HG03342 (cell line): Measurements from ENCODE around the gene NOD2.

ENCODE experiments used
- ATAC-seq: cut with Tn5 transposase; IDR thresholded peaks from one replicate; pipeline ENCODE4 v1.9.1; 2021; ENCODE audit warnings: mild to moderate bottlenecking, moderate library complexity; ENCODE audit not compliant: unreplicated experiment

Gene NOD2

DNA sequence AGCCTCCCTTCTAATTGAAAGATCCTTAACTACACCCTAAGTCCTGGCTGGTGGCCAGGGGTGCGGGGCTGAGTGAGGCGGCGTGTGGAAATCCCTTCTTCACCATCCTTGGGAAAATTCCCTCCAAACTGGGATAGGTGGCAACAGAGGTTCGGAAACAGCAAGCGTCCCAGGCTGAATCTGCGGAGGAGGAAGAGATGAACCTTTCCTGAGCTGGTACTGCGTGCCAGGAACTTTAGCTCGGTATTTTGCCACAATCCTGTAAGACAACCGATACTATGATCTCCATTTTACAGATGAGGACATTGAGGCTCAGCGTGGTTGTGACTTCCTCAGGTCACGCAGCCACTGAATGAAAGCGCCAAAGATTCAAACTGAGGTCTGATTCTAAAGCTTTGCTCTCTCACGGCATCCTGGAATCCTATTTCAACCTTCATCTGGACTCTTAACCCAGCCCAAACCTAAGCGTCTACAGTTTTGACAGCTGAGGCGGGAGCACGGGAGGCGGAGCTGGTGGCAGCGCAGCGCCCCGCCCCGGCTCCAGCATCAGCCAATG, 47.9 kb downstream of the NOD2 start:
- ATAC-seq: no peak

DNA sequence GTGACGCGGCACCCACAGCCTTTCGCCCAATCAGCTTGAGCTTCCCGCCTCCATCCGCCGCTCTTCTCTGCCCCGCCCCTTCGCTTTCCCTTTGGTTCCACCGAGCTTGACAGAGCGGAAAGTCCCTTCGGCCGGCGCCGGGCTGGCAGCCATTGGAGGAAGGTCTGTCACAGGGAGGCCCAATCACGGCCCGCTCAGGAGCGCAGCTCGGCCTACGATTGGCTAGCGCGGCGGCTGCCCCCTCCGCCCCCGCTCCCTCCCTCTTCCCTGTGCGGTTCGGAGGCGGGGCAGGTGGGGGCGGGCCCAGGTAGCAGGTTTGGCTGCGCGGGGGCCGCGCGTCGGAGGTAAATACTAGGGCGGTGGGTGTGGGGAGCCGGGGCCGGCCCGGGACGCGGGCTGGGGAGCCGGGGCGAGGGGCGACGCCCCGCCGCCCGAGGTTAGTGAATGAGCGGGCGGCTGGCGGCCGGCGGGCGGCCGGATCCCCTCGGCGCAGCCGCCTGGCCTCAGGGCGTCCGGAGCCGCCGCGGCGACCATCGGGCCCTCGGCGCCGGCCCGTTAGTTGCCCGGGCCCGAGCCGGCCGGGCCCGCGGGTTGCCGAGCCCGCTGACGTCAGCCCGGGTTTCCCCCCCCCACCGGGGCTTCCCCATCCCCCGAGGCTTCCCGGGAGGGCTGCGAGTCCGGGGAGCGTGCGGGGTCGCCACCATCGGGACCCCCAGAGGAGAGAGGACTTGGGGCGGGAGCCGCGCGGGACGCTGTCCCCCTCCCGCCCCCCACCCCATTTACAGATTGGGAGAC, 48.6 kb downstream of the NOD2 start, which contains the start of gene CYLD:
Gene CYLD (plus strand): TSS at position 306 of the 795 bp plus-strand sequence. CDS start 7,613 bp downstream, outside the sequence.
- peak; percentile 92 for ATAC-seq

DNA sequence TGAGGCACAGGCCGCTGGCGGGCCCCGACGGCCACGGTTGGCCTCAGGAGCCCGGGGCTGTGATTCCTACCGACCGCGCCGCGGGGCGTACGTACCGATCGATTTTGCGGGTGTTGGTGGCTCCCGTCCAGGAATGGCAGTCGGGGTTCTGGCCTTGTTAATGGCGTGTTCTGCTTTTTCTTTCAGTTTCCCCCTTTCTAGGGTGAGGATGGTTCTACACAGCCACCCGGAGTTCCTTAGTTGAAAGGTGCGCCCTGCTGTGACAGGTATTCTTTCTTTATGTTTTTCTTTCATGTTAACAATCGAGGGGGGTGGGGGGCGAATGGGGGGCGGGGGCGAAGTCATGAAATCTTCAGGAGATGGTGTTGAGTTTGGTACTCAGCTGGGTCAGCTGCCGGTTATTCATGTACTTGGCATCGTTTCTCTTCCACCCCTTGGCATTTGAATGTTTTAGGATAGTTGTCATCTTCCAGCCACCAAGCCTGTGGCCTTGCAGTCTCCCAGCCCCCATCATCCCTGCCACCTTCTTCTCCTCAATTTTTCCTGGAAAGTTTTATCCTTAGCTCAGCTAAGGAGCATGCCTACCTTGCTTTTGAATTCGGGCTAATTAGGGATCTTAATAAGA, 49.3 kb downstream of the NOD2 start:
- ATAC-seq: no peak

DNA sequence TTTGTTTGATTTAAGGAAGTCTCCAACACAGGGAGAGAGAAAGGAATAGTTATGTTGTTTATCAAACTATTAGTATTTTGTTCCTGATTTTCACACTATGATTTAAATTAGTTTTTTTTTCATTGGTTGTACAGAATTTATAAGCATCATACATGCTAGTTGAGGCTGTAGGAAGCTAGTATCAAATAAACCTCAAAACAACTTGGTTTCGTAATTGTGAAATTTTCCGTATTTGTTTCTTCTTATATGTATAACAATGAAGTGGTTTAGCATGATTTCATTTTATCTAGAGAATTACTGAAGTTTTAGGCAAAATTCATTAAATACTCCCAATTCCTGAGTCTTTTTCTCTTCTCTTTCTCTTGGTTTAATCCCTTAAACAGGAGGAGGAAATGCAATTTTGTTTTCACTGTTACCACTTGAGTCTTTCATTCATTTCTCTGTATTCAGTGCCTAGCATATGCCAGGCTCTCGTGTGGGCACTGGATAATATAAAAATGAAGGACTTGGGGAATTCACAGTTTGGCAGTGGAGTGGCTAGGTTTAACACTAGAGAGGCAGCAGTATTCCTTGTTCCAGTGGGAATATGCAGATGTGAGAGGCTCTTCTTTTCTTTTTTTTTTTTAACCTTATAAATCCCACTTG, 50.3 kb downstream of the NOD2 start:
- no peak for ATAC-seq

DNA sequence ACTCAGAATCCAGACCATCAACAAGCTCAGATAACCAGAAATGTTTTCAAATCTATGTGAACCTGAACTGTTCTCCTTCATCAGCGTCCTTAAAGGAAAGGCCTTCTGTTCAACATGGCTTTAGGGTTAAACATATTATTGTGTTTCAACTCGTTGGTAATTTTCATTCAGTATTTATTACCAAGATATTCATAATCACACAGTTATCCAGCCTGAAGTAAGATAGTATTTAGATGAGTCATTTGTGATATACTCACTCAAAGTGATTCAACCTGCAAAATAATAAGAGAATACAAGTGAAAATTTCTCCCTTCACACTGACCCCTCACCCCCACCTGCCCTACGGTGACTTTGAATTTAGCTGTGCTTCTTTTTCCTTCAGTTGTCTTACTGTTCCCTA, 51.5 kb downstream of the NOD2 start:
- ATAC-seq: no peak

DNA sequence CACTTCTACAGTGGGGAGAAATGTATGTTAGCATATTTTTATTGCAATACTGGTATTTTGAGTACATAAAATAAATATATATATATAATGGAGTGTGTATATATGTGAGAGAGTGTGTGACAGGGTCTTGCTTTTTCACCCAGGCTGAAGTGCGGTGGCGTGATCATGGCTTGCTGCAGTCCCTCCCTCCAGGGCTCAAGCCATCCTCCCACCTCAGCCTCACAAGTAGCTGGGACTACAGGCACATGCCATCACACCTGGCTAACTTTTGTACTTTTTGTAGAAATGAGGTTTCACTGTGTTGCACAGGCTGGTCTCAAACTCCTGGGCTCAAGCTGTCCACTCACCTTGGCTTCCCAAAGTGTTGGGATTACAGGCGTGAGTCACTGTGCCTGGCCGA, 52.5 kb downstream of the NOD2 start:
- no peak for ATAC-seq

DNA sequence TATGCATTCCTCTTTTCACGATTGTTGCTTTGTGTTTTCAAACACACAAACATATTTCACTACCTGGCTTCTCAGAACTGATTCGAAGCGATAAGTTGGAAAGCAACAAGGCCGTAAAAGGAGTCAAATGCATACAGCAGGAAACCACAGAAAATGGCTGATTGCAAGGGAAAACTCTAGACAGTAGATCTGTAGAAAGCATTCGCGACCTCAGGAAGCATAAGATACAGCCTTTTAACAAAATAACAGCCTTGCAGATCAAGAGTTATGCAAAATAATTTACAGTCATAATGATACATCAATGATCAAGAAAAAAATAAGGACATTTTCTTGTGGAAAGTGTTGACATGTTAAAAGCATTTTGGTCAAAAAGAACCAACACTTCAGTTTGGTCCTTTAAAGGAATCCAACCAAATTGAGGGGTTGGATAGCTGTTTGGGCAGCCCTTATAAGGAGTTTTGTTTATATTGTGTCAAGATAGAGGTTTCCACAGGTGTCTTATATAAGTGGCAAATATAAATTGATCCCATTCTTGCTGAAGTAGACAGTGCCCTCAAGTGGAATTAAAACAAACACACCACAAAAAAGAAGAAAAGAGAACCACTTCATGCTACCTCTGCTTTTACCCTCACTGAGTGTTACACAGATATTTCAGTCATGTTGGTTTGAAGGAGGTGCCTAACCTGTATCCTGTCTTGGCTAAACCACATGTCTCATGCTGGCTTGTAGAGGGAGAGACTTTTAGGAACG, 54.0 kb downstream of the NOD2 start:
- peak; percentile 49 for ATAC-seq

DNA sequence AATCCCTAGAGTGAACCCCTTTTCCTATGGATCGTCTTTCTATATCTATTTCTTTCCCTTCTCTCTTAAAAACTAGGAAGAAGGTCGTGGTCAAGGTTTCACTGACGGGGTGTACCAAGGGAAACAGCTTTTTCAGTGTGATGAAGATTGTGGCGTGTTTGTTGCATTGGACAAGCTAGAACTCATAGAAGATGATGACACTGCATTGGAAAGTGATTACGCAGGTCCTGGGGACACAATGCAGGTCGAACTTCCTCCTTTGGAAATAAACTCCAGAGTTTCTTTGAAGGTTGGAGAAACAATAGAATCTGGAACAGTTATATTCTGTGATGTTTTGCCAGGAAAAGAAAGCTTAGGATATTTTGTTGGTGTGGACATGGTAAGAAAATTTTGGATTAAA, 58.1 kb downstream of the NOD2 start:
- no peak for ATAC-seq

DNA sequence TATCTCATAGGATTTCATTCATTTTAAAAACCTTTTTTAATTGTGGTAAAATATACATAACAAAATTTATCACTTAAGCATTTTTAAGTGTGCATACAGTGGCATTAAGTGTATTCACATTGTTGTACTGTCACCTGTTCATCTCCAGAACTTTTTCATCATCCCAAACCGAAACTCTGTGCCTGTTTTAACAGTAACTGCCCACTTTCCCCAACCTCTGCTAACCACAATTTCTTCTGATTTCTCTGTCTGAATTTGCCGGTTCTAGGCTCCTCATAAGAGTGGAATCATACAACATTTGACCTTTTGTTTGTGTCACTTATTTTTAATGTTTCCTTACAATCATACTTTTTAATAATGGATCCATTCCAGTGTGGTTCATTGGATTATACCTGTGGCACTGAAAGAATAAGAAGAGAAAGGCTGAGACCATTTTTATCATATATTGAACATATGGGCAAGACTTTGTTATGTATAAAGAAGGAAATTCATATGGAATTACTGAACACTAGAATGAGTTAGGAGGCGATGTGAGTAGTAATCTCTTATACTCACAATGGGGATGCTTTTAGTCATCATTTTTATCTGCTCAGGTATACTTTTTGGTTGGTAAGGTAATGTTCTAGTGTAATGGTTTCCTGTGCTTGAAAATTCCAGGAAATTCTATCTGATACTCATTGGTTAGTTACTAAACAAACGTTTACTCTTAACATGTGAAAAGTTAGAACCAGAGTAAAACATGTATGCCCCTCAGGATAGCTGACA, 59.2 kb downstream of the NOD2 start:
- no peak for ATAC-seq

DNA sequence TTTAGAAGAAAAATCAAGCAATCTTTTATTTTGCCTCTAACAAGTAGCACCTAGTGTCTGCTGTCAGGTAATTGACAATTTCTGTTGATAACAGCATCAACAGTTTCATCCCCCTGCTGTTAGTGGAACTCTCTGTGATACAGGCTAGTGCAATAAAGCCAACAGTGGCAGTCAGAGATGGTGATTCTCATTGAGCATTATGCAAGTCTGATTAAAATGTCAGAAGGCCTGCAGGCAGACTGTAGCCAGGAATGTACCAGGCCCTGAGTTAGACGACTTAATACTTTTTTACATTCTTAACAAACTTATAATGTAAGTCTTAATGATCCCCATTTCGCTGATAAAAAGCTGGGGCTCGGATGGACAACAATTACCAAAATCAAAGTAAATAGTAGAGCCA, 63.1 kb downstream of the NOD2 start:
- ATAC-seq: no peak

DNA sequence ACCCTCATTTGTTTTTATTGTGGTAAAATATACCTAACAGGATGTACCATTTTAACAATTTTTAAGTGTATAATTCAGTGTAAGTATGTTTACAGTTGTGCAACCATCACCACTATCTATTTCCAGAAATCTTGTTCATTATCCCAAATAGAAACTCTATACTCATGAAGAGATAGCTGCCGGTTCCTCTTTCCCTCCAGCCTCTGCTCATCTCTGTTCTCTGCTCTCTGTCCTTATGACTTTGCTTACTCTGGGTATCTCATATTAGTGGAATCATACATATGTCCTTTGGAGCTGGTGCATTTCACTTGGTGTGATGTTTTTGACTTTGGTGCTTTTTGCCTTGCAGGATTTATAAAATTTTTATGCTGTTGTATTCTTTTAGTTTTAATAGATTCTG, 67.9 kb downstream of the NOD2 start:
- no peak for ATAC-seq

DNA sequence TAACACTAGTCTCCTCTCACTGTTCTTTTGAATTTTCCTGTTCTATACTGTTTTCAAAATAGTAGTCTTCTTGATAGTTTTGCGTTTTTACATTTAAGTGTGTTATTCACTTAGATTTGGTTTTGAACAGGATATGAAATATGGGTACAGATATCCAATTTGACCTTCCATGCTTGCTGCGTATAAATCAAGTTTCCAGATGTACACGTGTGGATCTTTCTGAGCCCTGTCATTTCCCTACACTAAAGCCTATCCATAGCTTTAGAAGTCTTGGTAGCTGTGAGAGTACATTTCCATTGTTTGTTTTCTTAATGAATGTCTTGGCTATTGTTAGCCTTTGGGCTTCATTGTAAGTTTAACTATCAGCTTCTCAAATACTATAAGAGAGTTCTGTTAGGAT, 68.8 kb downstream of the NOD2 start:
- ATAC-seq: no peak

DNA sequence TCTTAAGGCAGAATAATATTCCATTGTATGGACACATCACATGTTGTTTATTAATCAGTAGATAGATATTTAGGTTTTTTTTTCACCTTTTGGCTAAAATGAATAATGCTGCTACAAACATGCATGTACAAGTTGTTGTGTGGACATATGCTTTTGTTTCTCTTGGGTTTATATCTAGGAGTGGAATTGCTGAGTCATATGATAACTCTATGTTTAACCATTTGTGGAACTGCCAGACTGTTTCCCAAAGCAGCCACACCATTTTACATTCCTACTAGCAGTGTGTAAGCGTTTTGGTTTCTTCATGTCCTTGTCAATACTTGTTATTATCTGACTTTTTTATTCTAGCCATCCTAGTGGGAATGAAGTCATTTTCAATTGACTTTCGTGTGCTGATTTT, 69.8 kb downstream of the NOD2 start:
- no peak for ATAC-seq

DNA sequence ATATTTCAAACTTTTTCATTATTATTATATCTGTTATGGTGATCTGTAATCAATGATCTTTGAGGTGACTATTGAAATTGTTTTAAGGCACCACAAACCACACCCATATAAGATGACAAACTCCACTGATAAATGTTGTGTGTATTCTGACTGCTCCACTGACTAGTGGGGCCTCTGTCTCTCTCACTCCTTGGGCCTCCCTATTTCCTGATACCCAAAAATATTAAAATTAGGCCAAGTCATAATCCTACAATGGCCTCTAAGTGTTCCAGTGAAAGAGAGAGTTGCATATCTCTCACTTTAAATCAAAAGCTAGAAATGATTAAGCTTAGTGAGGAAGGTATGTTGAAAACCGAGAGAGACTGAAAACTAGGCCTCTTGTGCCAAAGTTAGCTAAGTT, 71.9 kb downstream of the NOD2 start:
- no peak for ATAC-seq

DNA sequence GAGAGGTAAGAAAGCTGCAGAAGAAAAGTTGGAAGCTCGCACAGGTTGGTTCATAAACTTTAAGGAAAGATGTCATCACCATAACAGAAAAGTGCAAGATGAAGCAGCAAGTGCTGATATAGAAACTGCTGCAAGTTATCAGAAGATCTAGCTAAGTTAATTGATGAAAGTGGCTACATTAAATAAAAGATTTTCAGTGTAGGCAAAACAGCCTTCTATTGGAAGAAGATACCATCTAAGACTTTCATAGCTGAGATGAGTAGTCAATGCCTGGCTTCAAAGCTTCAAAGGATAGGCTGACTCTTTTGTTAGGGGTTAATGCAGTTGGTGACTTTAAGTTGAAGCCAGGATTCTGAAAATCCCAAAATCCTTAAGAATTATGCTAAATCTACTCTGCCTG, 72.5 kb downstream of the NOD2 start:
- ATAC-seq: no peak

DNA sequence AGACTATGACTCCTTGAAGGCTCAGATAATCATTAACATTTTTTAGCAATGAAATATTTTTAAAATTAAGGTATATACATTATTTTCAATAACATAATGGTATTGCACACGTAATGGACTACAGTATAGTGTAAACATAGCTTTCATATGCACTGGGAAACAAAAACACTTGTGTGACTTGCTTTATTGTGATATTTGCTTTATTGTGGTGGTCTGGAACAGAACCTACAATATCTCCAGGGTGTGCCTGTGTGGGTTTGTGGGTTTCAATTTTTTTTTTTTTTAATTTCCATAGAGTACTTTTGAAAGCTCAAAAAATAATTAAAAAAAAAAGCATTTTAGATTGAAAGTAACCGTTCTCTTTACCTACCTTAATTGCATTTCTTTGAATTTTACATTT, 73.8 kb downstream of the NOD2 start:
- ATAC-seq: no peak

DNA sequence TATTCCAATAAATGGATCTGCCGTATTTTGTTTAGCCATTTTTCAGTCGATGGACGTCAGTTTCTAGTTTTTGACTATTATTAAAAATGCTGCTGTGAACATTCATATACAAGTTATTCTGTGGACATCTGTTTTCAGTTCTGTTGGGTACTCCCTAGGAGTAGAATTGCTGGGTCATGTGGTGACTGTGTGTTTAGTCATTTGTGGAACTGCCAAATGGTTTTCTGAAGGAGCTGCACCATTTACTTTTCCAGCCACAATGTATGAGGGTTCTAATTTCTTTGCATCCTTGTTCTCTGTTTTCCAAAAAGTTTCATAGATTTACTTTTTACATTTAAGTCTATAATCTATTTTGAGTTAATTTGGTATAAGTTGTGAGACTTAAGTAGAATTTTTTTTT, 78.0 kb downstream of the NOD2 start:
- no peak for ATAC-seq

DNA sequence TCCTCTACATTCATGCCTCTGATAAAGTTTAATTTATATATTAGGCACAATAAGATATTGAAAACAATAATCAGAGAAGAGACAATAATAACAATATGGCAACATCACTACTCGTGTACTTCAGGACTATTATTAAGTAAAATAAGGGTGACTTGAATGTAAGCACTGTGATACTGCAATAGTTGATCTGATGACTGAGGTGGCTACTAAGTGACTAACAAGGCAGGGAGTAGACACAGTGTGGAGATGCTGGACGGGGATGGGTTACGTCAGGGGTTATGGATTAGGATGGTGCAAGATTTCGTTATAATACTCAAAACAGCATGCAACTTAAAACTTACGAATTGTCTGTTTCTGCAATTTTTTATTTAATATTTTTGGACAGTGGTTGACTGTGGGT, 81.0 kb downstream of the NOD2 start:
- ATAC-seq: no peak

DNA sequence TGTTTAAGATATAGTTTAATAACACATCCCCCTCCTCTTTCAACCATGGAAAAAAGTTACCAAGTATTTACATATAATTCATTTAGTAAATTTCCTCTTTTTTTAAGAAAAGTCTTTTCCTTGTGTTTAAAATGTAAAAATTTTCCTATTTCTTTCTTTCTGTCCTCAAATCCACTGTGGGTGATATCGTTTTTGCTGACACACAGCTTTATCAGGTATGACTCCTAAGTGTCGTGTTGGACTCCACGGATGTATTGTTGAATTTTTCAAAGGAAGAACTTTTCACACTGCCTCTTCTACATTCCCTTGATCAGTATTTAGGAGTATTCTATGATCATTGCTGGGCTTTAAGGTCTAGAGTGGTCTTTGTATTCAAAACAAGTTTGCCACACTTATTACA, 81.6 kb downstream of the NOD2 start:
- ATAC-seq: no peak

DNA sequence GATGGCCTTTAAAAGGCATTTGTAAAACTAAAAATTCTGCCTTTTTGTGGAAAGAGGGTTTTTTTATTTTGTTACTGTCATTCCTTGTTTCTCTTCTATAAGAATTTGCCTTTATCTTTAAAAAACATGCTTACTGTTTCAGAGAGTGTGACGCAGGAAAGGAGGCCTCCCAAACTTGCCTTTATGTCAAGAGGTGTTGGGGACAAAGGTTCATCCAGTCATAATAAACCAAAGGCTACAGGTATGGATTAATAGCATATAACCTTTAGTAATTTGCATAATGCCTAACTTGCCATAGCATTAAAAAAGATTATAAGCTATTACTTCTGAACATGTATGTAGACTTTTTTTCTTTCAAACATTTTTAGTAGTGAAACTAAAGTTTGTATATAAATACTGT, 82.6 kb downstream of the NOD2 start:
- ATAC-seq: no peak
